Stimulated activated CD4-positive, alpha-beta T cell treated with anti-CD3 and anti-CD28 coated beads, Interleukin-1b, Interleukin-23, amount 100 ng/mL, for 4 hours (primary cell): ENCODE measurements around the gene NFXL1.
A peak's percentile ranks its signal among the peaks of the same experiment; 100 is the strongest.
"Not testable (repeated sequence)": the region's sequence is repeated elsewhere in the genome, so short reads cannot be mapped to it uniquely, and the experiment has no call there.

Source experiments
- DNase-seq, 2 donors: peaks; one replicate each; pipeline ENCODE4 v3.0.0-alpha.2; 2020; ENCODE audit warnings: low read depth in 2 of 2

The NFXL1 gene

GRCh38 chr4:47914220-47914925 is at the start of gene NFXL1:
Gene NFXL1, minus strand, starts transcription at chr4:47914583. Its CDS starts 380 bp downstream, at chr4:47914203.
- DNase-seq = peak; percentile 92 to 93

GRCh38 chr4:47954677-47955076 is 40.3 kb upstream of the NFXL1 start:
- no peak for DNase-seq

GRCh38 chr4:47954245-47954644 is 39.9 kb upstream of the NFXL1 start:
- no peak for DNase-seq

GRCh38 chr4:47945930-47946726 is 31.7 kb upstream of the NFXL1 start:
- DNase-seq = no peak

GRCh38 chr4:47942081-47942819 is 27.9 kb upstream of the NFXL1 start:
- DNase-seq = no peak

- DNase-seq = no peak
Observed at GRCh38 chr4:47939456-47939855, 25.1 kb upstream of the NFXL1 start.

GRCh38 chr4:47936336-47936735 is 22.0 kb upstream of the NFXL1 start:
- no peak for DNase-seq

GRCh38 chr4:47933840-47934239 is 19.5 kb upstream of the NFXL1 start:
- DNase-seq = no peak

- DNase-seq = no peak
Observed at GRCh38 chr4:47930971-47931804, 16.8 kb upstream of the NFXL1 start.

- DNase-seq = no peak
Observed at GRCh38 chr4:47929682-47930201, 15.4 kb upstream of the NFXL1 start.

GRCh38 chr4:47926667-47927258 is 12.4 kb upstream of the NFXL1 start:
- DNase-seq = peak; percentile 16 to 42

GRCh38 chr4:47923261-47923608 is 8.9 kb upstream of the NFXL1 start:
- not testable (repeated sequence) for DNase-seq

- DNase-seq = not testable (repeated sequence)
Observed at GRCh38 chr4:47922436-47923260, 8.3 kb upstream of the NFXL1 start.

GRCh38 chr4:47917163-47917562 is 2.8 kb upstream of the NFXL1 start:
- DNase-seq = not testable (repeated sequence)

- no peak for DNase-seq
Observed at GRCh38 chr4:47915378-47915777, 995 bp upstream of the NFXL1 start.

GRCh38 chr4:47914926-47915237 is 499 bp upstream of the NFXL1 start:
- DNase-seq = no peak

- peak; percentile 29 to 33 for DNase-seq
Observed at GRCh38 chr4:47913861-47914219, 543 bp downstream of the NFXL1 start.

GRCh38 chr4:47913330-47913729 is 1.1 kb downstream of the NFXL1 start:
- DNase-seq = no peak

GRCh38 chr4:47907089-47907646 is 7.2 kb downstream of the NFXL1 start:
- no peak for DNase-seq

GRCh38 chr4:47899639-47900038 is 14.7 kb downstream of the NFXL1 start:
- DNase-seq = no peak
